ENCODE data around the gene TTC28.

GRCh38 chr22:28450109-28450508 lies 229.5 kb downstream of the TTC28 start:
- TF ChIP-seq CTCF (IDR thresholded peaks at IDR 0.05) (no peak), POLR2A (IDR thresholded peaks at IDR 0.05) (no peak)

Data from heart left ventricle (tissue), 13 donors.